Activated T-helper 1 cell treated with anti-CD3 and anti-CD28 coated beads, Interleukin-12 subunit alpha, Interleukin-12 subunit beta, Interleukin-2, Interleukin-4 antibody, amounts not matched to agents 30 ng/mL and 10 ng/mL and 1 ng/mL, durations not matched to agents 14 hours and 24 hours and 36 hours (primary cell): ENCODE data around the gene FUNDC2. TPM values are rescaled to one million over a fixed set of nuclear protein-coding genes. Genes with fewer than 3 reads are reported as not detected.

ENCODE experiments used
- DNase-seq: peaks from one replicate; pipeline ENCODE4 v3.0.0; 2021; ENCODE audit warnings: low spot score
- H3K27ac Mint-ChIP-seq: one replicate; pipeline ENCODE4 v1.8.0; 2021; ENCODE audit warnings: mild to moderate bottlenecking, mixed read lengths
- H3K27me3 Mint-ChIP-seq: one replicate; pipeline ENCODE4 v1.8.0; 2022; ENCODE audit warnings: mild to moderate bottlenecking, moderate library complexity, mixed read lengths; ENCODE audit not compliant: insufficient read depth
- H3K36me3 Mint-ChIP-seq: one replicate; pipeline ENCODE4 v1.8.0; 2021; ENCODE audit warnings: low read depth, mixed read lengths
- H3K4me1 Mint-ChIP-seq: one replicate; pipeline ENCODE4 v1.8.0; 2021; ENCODE audit warnings: low read depth, mixed read lengths
- H3K4me3 Mint-ChIP-seq: one replicate; pipeline ENCODE4 v1.8.0; 2021; ENCODE audit warnings: mild to moderate bottlenecking, moderate library complexity, mixed read lengths
- H3K9me3 Mint-ChIP-seq: one replicate; pipeline ENCODE4 v1.8.0; 2021; ENCODE audit warnings: mixed read lengths
- intact Hi-C: fragments of 100-400 bp; cut with micrococcal nuclease; formaldehyde crosslinking; loops from one replicate; pipeline ENCODE4 v1.15.1; 2024
- total RNA-seq: library from RNA; stranded (reverse); gene quantifications from 2 replicates; pipeline ENCODE4 v1.2.3, GENCODE V29; 2022

The FUNDC2 gene
- total RNA-seq, 1 donor from 2014 or later, result 74.1 TPM

DNA sequence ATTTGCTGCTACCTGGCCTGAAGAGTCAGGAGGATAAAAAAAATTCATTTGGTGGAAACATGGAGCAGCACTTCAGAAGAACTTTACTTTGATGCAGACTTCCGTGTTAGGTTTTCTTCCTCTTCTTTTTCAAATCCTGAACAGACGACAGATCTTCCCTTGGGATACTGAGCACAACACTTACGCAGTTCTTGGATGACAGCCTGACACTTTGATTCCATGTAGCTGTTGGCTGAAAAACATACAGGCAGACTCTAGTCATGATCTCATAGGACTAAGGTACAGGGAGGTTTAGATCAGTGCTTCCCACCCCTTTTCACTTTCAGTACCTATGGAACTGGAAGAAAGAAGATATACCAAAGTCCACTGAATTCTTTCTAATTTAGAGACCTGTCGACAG is 35.1 kb downstream of the FUNDC2 start:
- Mint-ChIP-seq H3K36me3 (no peaks in the 10 kb centered on the region), H3K27ac (no peak overlapping the region), H3K27me3 (no peaks in the 10 kb centered on the region), H3K4me1 (peaks cover 15% of the 10 kb centered on the region), H3K9me3 (no peaks in the 10 kb centered on the region), H3K4me3 (no peak overlapping the region)
- intact Hi-C loops, result no loop called here
- no peak for DNase-seq

DNA sequence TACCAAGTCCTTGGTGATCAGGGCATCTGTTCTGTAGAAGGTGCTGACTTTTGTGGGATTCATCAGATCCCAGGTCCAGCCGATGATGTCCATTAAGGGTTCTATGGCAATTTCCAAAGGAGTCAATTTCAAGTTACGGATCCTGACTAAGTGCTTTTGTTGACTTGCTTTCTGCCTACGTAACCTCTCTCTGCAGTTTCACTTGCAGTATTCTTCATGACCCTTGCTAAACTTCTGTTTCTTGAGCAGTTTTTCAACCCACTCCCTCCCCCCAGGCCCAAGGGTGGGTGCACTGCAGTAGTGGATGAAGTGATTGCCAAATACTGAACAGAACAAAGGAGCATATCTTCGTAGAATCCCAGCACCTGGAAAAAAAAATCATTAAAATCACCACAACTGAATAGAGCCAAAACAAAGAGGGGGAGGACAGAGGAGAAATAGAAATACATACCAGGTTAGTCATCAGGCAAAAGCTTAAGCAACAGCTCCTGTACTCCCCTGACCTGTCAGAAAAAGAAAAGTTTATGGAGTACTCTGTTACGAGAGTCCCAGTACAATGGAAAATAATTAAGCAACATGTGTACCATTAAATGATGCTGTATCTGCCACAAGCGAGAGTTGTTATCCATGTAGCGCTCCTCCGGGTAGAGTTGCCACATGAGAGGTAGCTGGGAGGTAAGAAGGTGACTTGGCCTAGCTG is 38.5 kb downstream of the FUNDC2 start:
- intact Hi-C loops, result no loop called here
- no peak for DNase-seq
- Mint-ChIP-seq H3K4me1 (peaks cover 22% of the 10 kb centered on the region), H3K36me3 (no peaks in the 10 kb centered on the region), H3K4me3 (no peak overlapping the region), H3K9me3 (no peaks in the 10 kb centered on the region), H3K27ac (no peak overlapping the region), H3K27me3 (no peaks in the 10 kb centered on the region)

DNA sequence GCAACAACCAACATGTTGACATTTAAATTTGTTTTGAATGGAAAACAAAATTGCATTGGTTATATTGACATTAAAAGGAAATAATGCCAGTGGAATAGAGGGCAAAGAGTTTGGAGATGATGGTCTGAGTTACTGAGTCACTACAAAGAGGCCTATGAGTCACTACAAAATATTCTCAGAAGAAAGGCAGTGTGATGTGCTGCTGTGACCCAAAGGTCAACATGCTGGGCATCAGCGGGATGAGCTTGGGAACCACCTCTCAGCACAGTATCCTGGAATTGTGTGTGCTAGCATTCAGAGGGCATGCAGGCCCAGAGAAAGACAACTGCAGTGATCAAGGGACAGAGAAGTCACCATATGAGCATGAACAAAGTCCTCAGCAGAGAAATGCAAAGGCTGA is 41.5 kb downstream of the FUNDC2 start:
- DNase-seq, result no peak
- H3K4me3 Mint-ChIP-seq, result peak overlapping the region; percentile 31
- no peaks in the 10 kb centered on the region for H3K9me3 Mint-ChIP-seq
- H3K27ac Mint-ChIP-seq, result no peak overlapping the region
- H3K27me3 Mint-ChIP-seq, result no peaks in the 10 kb centered on the region
- H3K4me1 Mint-ChIP-seq, result peaks cover 29% of the 10 kb centered on the region
- intact Hi-C loops, result no loop called here
- peaks cover 7% of the 10 kb centered on the region for H3K36me3 Mint-ChIP-seq

DNA sequence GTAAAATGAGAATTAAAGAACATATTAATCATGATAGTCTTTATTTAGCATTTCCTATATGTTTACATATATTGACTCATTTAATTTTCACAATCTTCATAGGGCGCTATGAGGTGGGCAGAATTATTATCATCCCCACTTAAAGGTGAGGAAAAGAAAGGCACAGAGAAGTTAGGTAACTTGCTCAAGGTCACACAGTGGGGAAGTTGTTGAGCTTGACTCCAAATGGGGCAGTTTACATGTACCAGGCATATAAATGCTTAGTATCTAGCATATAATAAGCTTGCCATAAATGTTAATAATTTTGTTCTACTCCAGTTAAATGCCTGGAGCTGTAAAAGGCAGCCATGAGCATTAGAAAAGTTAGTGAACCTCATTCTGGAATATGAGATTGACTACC is 42.8 kb downstream of the FUNDC2 start:
- peak overlapping the region; percentile 86 for H3K4me3 Mint-ChIP-seq
- intact Hi-C loops, result no loop called here

DNA sequence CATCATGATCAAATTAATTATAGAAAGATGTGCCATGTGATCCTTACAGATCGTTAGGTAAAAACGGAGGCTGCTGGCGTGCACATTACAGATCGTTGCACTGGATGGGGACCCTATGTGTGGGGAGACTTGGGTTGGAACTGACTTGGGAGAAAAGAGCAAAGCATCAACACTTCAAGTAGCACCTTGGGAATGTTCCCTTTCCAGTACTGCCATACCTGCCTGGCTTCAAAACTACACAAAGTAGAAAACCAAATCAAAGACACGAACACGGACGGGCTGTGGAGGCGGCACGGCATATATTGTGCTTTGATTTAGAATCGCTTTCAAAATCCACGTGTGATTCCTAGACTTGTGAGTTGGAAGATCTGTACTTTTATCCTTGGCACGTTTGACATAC is 43.4 kb downstream of the FUNDC2 start:
- Mint-ChIP-seq H3K9me3 (no peaks in the 10 kb centered on the region), H3K4me3 (peak overlapping the region; percentile 86), H3K27me3 (no peaks in the 10 kb centered on the region), H3K36me3 (peaks cover 18% of the 10 kb centered on the region), H3K4me1 (peaks cover 44% of the 10 kb centered on the region), H3K27ac (peak overlapping the region; percentile 82)
- no peak for DNase-seq
- intact Hi-C loops, result loop anchor here (1.0 to 5.0 kb wide), 5 partner anchors 13 to 153 kb away; partner anchors contain the start of gene VBP1

More for the DNA sequence above, 42.8 kb downstream of the FUNDC2 start:
- Mint-ChIP-seq H3K27me3 (no peaks in the 10 kb centered on the region), H3K9me3 (no peaks in the 10 kb centered on the region), H3K36me3 (peaks cover 17% of the 10 kb centered on the region), H3K27ac (no peak overlapping the region), H3K4me1 (peaks cover 41% of the 10 kb centered on the region)
- no peak for DNase-seq

DNA sequence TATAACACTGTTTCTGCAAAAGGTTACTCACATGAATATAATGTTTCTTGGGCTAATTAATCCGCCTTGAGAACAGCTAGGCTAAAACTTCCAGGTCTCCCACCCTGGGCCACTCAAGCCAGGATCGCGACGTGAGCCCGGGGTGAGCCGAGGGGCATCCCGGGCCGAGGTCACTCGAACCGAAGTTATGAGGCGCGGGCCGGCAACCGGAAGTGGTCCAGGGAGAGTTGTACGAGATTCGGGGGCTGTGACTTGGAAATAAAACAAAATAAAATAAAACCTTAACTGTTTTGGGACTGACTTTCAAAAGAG is 44.0 kb downstream of the FUNDC2 start:
- intact Hi-C loops, result loop anchor here (1.0 to 5.0 kb wide), 5 partner anchors 13 to 153 kb away; partner anchors contain the start of gene VBP1

DNA sequence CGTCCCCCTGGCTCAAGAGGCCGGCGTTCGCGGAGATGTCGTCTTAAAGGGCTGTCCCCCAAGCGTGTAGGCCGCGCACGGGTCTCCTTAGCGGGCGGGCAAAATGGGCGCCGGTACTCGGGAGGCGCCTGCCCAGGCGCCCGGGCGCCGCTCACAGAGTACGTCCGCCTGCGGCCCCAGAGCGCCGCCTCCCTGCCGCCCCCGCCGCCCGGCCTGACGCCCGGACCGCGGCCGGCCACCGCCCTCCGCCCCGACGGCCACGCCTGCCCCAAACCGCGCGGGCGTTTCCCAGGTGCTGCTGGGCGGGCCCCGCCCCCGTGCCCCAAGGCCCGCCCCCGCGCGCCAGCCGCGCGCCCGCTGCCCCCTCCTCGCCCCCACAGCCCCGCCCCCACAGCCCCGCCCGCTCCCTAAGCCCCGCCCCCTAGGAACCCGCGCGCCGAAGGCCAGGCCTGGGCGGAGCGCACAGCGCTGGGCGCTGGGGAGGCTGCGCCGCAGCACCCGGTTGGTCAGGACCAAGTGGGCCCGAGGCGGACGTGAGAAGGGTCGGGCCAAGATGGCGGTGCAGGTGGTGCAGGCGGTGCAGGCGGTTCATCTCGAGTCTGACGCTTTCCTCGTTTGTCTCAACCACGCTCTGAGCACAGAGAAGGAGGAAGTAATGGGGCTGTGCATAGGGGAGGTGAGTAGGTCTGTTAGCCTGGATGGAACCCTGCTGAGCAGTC is 44.5 kb downstream of the FUNDC2 start, which contains the start of the genes BRCC3, CMC4 and MTCP1:
Gene BRCC3, plus strand, starts transcription at position 534 of the 719 bp plus-strand sequence. Its CDS starts 20 bp downstream, at position 554.
Gene CMC4, minus strand, starts transcription at position 162 of the 719 bp plus-strand sequence. CDS start 7,113 bp downstream, outside the sequence.
Gene MTCP1, minus strand, starts transcription at position 162 of the 719 bp plus-strand sequence. CDS start 5,126 bp downstream, outside the sequence.
- H3K9me3 Mint-ChIP-seq, result no peaks in the 10 kb centered on the region
- H3K27me3 Mint-ChIP-seq, result no peaks in the 10 kb centered on the region
- intact Hi-C loops, result loop anchor here (1.0 to 5.0 kb wide), 6 partner anchors 14 to 154 kb away; partner anchors contain the start of gene VBP1
- H3K27ac Mint-ChIP-seq, result peak within 1 kb of the TSS; percentile 93
- H3K36me3 Mint-ChIP-seq, result peaks cover 25% of the 10 kb centered on the region
- peak; percentile 72 for DNase-seq
- H3K4me3 Mint-ChIP-seq, result peak within 1 kb of the TSS; percentile 95
- H3K4me1 Mint-ChIP-seq, result peaks cover 50% of the 10 kb centered on the region

More for the DNA sequence above, 44.0 kb downstream of the FUNDC2 start:
- Mint-ChIP-seq H3K36me3 (peaks cover 24% of the 10 kb centered on the region), H3K27me3 (no peaks in the 10 kb centered on the region), H3K27ac (peak overlapping the region; percentile 82), H3K4me1 (peaks cover 50% of the 10 kb centered on the region), H3K9me3 (no peaks in the 10 kb centered on the region), H3K4me3 (peak overlapping the region; percentile 86)
- no peak for DNase-seq

DNA sequence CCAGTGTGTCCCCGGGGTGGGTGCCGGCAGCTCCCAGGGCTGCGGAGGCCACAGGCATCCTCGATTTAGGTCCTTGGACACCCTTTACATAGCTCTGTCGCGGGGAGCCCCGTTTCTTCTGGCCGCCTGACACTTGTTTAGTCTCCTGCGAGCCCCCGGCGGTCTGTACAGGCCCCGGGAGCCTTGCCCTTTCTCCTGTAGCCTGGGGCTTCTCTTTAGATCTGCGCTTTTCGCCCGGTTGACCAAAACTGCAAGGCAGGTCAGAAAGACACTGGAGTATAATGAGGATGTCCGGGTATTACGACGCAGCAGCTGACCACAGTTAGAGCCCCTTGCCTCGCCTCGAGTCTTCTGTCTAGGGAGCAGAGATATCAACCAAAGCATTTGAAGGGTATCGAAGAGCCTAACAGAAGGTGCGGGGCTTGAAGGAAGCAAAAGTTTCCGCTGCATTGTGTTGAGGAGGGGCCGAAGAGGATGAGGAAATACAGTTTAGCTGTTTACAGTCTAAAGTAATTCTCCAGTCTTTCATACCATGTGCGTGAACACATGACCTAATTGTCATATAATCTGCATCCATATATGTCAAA is 45.1 kb downstream of the FUNDC2 start:
- Mint-ChIP-seq H3K27ac (peak overlapping the region; percentile 93), H3K4me1 (peaks cover 50% of the 10 kb centered on the region), H3K27me3 (no peaks in the 10 kb centered on the region), H3K4me3 (peak overlapping the region; percentile 95), H3K36me3 (peaks cover 28% of the 10 kb centered on the region), H3K9me3 (no peaks in the 10 kb centered on the region)
- DNase-seq, result no peak
- intact Hi-C loops, result loop anchor here (1.0 to 5.0 kb wide), 4 partner anchors 44 to 154 kb away; partner anchors contain the start of gene VBP1

DNA sequence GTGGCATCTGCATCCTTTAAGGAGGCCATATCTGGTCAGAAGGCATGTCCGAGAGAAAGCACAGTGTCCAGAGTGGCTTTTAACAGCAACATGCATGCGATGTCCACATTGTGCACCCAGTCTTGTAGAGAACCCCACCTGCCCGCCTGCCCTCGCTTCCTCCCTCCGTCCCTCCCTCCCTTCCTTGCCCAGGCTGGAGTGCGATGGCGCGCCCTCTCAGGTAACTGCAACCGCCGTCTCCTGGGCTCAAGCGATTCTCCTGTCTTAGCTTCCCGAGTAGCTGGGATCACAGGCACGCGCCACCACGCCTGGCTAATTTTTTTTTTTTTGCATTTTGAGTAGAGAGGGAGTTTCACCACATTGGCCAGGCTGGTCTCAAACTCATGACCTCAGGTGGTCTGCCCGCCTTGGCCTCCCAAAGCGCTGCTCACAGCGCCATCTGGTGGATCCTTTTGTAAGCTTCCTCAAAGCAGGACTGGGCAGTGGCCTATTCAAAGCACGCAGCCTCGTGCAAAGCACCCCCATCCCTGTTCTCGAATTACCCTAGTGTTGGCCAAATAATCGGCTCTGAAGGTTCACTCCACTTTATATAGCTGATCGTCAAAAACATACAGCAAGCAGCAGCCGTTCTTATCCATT is 59.7 kb downstream of the FUNDC2 start:
- Mint-ChIP-seq H3K27ac (no peak overlapping the region), H3K9me3 (no peaks in the 10 kb centered on the region), H3K4me3 (no peak overlapping the region), H3K27me3 (no peaks in the 10 kb centered on the region), H3K36me3 (peaks cover 9% of the 10 kb centered on the region), H3K4me1 (no peaks in the 10 kb centered on the region)
- no peak for DNase-seq
- intact Hi-C loops, result loop anchor here (1.0 kb wide), 1 partner anchor 105 kb away; no protein-coding TSS in a partner anchor

DNA sequence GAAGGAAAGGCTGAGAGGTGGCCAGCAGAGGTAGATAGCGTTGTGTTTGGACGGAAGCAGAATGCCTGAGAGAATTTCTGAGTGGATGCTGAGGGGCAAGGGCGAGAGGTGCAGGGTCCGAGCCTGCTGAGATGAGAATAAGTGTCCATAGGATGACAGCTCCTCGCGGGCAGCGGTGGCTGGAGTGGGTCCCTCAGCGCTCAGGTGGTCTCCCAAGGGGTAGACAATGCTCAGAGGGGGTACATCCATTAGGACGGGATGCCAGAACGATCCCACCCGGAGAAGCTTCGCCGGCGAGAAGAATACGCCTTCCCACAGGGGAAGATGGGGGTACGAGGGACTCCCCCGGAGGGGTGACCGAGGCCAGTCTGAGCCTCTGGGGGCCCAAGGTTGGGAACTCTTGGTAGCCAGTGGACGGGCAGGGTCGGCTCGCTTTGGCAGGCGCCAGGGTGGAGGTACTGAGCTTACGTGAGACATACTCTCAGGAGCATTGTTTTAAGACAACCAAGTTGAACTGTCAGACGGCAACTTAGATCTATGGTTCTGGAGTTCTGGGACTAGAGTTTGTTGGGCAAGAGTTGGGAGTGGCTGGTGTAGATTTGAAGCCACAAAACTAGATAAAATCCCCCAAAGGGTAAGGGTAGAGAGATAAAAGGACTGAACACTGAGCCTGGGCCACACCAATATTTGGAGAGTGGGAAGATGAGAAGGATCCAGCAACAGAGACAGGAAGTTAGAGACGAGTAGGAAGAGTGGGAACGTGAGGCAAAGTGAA is 60.5 kb downstream of the FUNDC2 start:
- Mint-ChIP-seq H3K9me3 (no peaks in the 10 kb centered on the region), H3K27me3 (no peaks in the 10 kb centered on the region), H3K27ac (no peak overlapping the region), H3K4me3 (no peak overlapping the region), H3K4me1 (no peaks in the 10 kb centered on the region), H3K36me3 (peaks cover 10% of the 10 kb centered on the region)
- no peak for DNase-seq
- intact Hi-C loops, result loop anchor here (1.0 kb wide), 1 partner anchor 106 kb away; no protein-coding TSS in a partner anchor

DNA sequence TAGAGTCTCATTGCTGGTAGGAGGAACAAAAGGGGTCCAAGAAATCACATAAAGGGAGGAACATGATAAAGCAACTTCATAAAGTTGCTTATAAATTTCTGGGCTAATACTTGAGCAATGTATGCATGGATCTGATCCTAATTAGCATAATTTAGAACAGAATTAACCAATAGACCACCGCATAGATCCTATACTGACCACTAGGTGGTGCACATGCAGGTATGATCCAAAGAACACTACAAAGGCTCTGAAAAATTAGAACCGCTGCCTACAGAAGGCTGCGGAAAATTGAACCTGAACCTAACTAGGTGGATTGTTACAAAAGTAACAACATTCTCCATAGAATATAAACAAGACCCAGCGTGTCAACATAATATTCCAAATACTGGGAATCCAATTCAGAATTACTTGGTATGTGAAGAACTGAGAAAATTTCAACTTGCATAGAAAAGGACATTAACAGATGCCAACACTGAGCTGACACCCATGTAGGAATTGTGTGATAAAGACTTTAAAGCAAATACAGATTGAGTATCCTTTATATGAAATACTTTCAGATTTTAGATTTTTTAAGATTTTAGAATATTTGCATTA is 67.9 kb downstream of the FUNDC2 start:
- H3K9me3 Mint-ChIP-seq, result no peaks in the 10 kb centered on the region
- peak; percentile 4 for DNase-seq
- H3K36me3 Mint-ChIP-seq, result peaks cover 13% of the 10 kb centered on the region
- no peak overlapping the region for H3K4me3 Mint-ChIP-seq
- no peak overlapping the region for H3K27ac Mint-ChIP-seq
- intact Hi-C loops, result loop anchor here (1.0 to 5.0 kb wide), 3 partner anchors 43 to 726 kb away; partner anchors contain the start of gene VBP1
- no peaks in the 10 kb centered on the region for H3K27me3 Mint-ChIP-seq
- no peaks in the 10 kb centered on the region for H3K4me1 Mint-ChIP-seq
